Measurements from ENCODE around the gene KCNQ1OT1.

DNA sequence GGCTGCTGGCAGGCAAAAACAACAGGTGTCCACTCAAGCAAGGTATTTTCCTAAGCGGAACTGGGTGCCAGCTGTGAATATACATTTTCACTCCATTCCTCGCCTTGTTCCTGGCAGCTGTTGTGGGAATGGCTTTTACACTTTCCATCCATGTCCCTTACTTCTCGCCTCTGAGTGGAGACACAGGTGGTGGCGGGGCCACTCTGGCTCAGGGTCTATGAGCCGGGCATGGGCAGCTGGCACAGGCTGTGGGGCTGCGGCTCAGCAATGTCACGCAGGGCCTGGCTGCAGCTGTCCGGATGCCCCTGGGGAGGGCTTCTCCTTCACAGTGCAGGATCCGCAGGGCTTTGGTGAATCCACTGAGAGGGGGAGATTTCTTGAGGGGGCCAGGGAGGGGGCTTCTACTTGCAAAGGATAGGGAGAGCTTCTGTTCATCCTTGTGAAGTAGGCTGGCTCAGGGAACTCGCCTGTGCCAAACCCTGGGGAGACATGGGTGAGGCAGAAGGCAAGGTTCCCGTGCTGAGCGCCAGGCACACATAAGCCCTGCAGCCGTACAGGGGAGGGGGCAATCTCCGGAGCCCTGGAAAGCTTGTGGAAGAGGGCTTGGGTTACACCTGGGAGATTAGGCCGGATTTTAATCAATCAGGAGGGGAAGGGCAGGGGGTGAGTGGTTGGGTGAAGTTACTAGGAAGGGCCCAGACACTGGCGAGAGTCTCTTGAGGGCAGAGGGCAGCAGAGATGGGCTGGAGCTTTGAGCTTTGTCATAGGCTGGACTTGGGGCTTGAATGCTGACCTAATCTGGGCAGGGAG, 45.7 kb downstream of the KCNQ1OT1 start:
- TF ChIP-seq CTCF (IDR thresholded peaks at IDR 0.05; ENCODE audit: low read depth, low read length) (no peak), POLR2A (IDR thresholded peaks at IDR 0.05; ENCODE audit: extremely low read depth, insufficient read length) (no peak)
